ENCODE results near the gene TEX13D. TPM values are rescaled to one million over a fixed set of nuclear protein-coding genes. Genes with fewer than 3 reads are reported as not detected.

Gene TEX13D
- total and polyA plus RNA-seq, 9 of the 15 experiments (the other 6 are each of a cell fraction or from before 2014, with no cell fraction given), result 0.06 TPM; not detected in 8

Small RNA genes lying within 50 kb of the gene (small RNA-seq; reads per million reads assigned to genes)
- not detected for gene AL022718.1

Other genes with a start within 250 kb of the TEX13D start
- gene SH2D1A, start 13.9 kb downstream of the TEX13D start, total RNA-seq (2014; rRNA removed), result 0.09 and 0.16 TPM in 2 replicates
- 0.22 and 0.25 TPM in 2 replicates for gene SH2D1A, start 13.9 kb downstream of the TEX13D start, total RNA-seq (2014; rRNA removed; fragmentation: Illumina TruSeq; extraction: Trizol)
- 0.07 and 0.11 TPM in 2 replicates for gene SH2D1A, start 13.9 kb downstream of the TEX13D start, total RNA-seq (2015; rRNA removed; fragmentation: Illumina TruSeq; extraction: Trizol)
- gene SH2D1A, start 13.9 kb downstream of the TEX13D start, total RNA-seq (2021), result 0.16 and 0.27 TPM in 2 replicates
- 0.07 and 0.52 TPM in 2 replicates for gene SH2D1A, start 13.9 kb downstream of the TEX13D start, polyA plus RNA-seq (2011; rRNA removed)
- 0.07 and 0.19 TPM in 2 replicates for gene SH2D1A, start 13.9 kb downstream of the TEX13D start, polyA plus RNA-seq (2014; fragmentation: Illumina TruSeq; extraction: Trizol)
- under 1 TPM; 0.11 to 0.35 TPM for gene SH2D1A, start 13.9 kb downstream of the TEX13D start, polyA plus RNA-seq (2014; fragmentation: Nextera tagmentation; extraction: Ambion mirVana)
- gene SH2D1A, start 13.9 kb downstream of the TEX13D start, polyA plus RNA-seq (2014; rRNA removed), result 0.09 and 0.12 TPM in 2 replicates

Data from K562 (cell line).